ENCODE measurements around the gene CFAP141.

- TF ChIP-seq CTCF (IDR thresholded peaks at IDR 0.05), result no peak
- no peak for TF ChIP-seq EP300 (IDR thresholded peaks at IDR 0.05)
- TF ChIP-seq POLR2A (IDR thresholded peaks at IDR 0.05), result no peak
Observed at GRCh38 chr1:154190550-154190949, 15.6 kb downstream of the CFAP141 start.
